Gastroesophageal sphincter (tissue), 3 donors: ENCODE measurements around the gene NEDD4L.
"Not testable (repeated sequence)": the region's sequence is repeated elsewhere in the genome, so short reads cannot be mapped to it uniquely, and the experiment has no call there.

Experiments used
- EP300 ChIP-seq: sonication (generic); formaldehyde crosslinking; IDR thresholded peaks from one replicate; pipeline ENCODE4 v1.6.1; 2017; ENCODE audit warnings: antibody characterized with exemption, mild to moderate bottlenecking
- POLR2A ChIP-seq, 2 donors: fragments of 450-650 bp; IDR thresholded peaks; one replicate each; pipeline ENCODE4 v1.6.1; 2017; ENCODE audit warnings: antibody characterized with exemption in 2 of 2, mild to moderate bottlenecking in 2 of 2, moderate library complexity in 1 of 2
- TF ChIP-seq, protein P1 (sequence below), 4 experiments: fragments of 200-600 bp in 2 of 4; fragments of 450-650 bp in 2 of 4; sonication (generic) in 1 of 4; IDR thresholded peaks; one replicate each; pipeline ENCODE4 v1.5.1; 2017 to 2019; ENCODE audit warnings: antibody characterized with exemption in 4 of 4, mild to moderate bottlenecking in 2 of 4, moderate library complexity in 2 of 4

DNA sequence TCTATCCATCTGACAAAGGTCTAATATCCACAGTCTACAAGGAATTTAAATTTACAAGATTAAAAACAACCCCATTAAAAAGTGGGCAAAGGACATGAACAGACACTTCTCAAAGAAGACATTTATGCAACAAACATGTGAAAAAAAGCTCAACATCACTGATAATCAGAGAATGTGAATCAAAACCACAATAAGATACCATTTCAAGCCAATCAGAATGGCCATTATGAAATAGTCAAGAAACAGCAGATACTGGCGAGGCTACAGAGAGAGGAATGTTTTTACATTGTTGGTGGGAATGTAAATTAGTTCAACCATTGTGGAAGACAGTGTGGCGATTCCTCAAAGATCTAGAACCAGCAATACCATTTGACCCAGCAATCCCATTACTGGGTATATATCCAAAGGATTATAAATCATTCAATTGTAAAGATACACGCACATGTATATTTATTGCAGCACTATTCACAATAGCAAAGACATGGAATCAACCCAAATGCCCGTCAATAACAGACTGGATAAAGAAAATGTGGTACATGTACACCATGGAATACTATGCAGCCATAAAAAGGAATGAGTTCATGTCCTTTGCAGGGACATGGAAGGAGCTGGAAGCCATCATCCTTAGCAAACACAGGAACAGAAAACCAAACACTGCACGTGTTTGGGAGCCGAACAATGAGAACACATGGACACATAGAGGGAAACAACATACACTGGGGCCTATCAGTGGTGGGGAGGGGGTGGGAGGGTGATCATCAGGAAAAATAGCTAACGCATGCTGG is 391.4 kb downstream of the NEDD4L start:
- TF ChIP-seq, protein P1, sequence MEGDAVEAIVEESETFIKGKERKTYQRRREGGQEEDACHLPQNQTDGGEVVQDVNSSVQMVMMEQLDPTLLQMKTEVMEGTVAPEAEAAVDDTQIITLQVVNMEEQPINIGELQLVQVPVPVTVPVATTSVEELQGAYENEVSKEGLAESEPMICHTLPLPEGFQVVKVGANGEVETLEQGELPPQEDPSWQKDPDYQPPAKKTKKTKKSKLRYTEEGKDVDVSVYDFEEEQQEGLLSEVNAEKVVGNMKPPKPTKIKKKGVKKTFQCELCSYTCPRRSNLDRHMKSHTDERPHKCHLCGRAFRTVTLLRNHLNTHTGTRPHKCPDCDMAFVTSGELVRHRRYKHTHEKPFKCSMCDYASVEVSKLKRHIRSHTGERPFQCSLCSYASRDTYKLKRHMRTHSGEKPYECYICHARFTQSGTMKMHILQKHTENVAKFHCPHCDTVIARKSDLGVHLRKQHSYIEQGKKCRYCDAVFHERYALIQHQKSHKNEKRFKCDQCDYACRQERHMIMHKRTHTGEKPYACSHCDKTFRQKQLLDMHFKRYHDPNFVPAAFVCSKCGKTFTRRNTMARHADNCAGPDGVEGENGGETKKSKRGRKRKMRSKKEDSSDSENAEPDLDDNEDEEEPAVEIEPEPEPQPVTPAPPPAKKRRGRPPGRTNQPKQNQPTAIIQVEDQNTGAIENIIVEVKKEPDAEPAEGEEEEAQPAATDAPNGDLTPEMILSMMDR (IDR thresholded peaks at IDR 0.05), result not testable (repeated sequence)
- not testable (repeated sequence) for TF ChIP-seq POLR2A (IDR thresholded peaks at IDR 0.05); EP300
